Upper lobe of left lung (tissue), 4 donors: ENCODE results near the gene CRYBG2.

Experiments used
- EP300 ChIP-seq, 4 donors: sonication (generic); formaldehyde crosslinking; IDR thresholded peaks; one replicate each; pipeline ENCODE4 v1.5.1; 2017; ENCODE audit warnings: antibody characterized with exemption in 4 of 4, control low read depth in 2 of 4
- POLR2A ChIP-seq, 4 donors: fragments of 450-650 bp; IDR thresholded peaks; one replicate each; pipeline ENCODE4 v1.5.1; 2016 to 2017; ENCODE audit warnings: antibody characterized with exemption in 4 of 4, mild to moderate bottlenecking in 2 of 4
- POLR2AphosphoS5 ChIP-seq, 2 donors: sonication (generic); formaldehyde crosslinking; IDR thresholded peaks; one replicate each; pipeline ENCODE4 v1.5.1; 2017; ENCODE audit warnings: antibody characterized with exemption in 2 of 2
- TF ChIP-seq, protein P1 (sequence below), 6 experiments: fragments of 450-650 bp in 4 of 6; fragments of 200-600 bp in 2 of 6; sonication (generic) in 2 of 6; IDR thresholded peaks; one replicate each; pipeline ENCODE4 v1.5.1; 2016 to 2019; ENCODE audit warnings: antibody characterized with exemption in 6 of 6

DNA sequence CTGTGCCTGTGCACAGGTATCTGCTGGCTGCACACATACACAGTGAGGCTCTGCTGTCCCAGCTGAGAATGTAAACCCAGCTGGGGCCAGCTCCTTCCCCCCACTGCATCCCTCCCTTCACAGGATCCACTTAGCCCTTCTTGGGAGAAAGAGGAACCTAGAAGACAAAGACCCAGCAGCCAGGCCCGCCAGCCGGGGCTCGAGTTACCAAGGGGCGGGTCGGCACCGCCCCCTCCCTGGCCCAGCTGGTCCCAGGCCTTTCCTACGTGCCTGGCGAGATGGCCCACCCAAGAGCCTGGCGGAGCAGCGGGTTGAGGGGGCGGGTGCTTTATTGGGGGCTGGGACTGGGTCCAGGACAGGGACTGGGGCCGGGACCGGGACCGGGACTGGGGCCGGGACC, 72.0 kb downstream of the CRYBG2 start:
- TF ChIP-seq, protein P1, sequence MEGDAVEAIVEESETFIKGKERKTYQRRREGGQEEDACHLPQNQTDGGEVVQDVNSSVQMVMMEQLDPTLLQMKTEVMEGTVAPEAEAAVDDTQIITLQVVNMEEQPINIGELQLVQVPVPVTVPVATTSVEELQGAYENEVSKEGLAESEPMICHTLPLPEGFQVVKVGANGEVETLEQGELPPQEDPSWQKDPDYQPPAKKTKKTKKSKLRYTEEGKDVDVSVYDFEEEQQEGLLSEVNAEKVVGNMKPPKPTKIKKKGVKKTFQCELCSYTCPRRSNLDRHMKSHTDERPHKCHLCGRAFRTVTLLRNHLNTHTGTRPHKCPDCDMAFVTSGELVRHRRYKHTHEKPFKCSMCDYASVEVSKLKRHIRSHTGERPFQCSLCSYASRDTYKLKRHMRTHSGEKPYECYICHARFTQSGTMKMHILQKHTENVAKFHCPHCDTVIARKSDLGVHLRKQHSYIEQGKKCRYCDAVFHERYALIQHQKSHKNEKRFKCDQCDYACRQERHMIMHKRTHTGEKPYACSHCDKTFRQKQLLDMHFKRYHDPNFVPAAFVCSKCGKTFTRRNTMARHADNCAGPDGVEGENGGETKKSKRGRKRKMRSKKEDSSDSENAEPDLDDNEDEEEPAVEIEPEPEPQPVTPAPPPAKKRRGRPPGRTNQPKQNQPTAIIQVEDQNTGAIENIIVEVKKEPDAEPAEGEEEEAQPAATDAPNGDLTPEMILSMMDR (IDR thresholded peaks at IDR 0.05), result no peak
- no peak for TF ChIP-seq EP300 (IDR thresholded peaks at IDR 0.05)
- TF ChIP-seq POLR2AphosphoS5 (IDR thresholded peaks at IDR 0.05), result no peak
- no peak for TF ChIP-seq POLR2A (IDR thresholded peaks at IDR 0.05)
